ENCODE results near the gene MYOM1. TPM values are rescaled to one million over a fixed set of nuclear protein-coding genes. Genes with fewer than 3 reads are reported as not detected.
"Not testable (repeated sequence)": the region's sequence is repeated elsewhere in the genome, so short reads cannot be mapped to it uniquely, and the experiment has no call there.

MYOM1 gene
- total RNA-seq, 1 donor from 2014 or later, result 1.3 TPM

GRCh38 chr18:3071676-3072075 is 148.1 kb downstream of the MYOM1 start:
- Mint-ChIP-seq H3K27me3 (ENCODE audit: unreplicated experiment) (no peaks in the 10 kb centered on the region), H3K4me1 (ENCODE audit: low read depth, unreplicated experiment) (peaks cover 3% of the 10 kb centered on the region), H3K36me3 (ENCODE audit: unreplicated experiment) (no peaks in the 10 kb centered on the region), H3K27ac (ENCODE audit: unreplicated experiment) (no peak overlapping the region), H3K9me3 (ENCODE audit: unreplicated experiment) (no peaks in the 10 kb centered on the region), H3K4me3 (ENCODE audit: unreplicated experiment) (no peak overlapping the region)
- TF ChIP-seq CTCF (IDR thresholded peaks at IDR 0.05; ENCODE audit: partially characterized antibody, unreplicated experiment), result no peak
- DNase-seq, result no peak

GRCh38 chr18:3069671-3070433 is 149.9 kb downstream of the MYOM1 start:
- no peak for TF ChIP-seq CTCF (IDR thresholded peaks at IDR 0.05; ENCODE audit: partially characterized antibody, unreplicated experiment)
- Mint-ChIP-seq H3K27me3 (ENCODE audit: unreplicated experiment) (no peaks in the 10 kb centered on the region), H3K4me1 (ENCODE audit: low read depth, unreplicated experiment) (peaks cover 3% of the 10 kb centered on the region), H3K36me3 (ENCODE audit: unreplicated experiment) (no peaks in the 10 kb centered on the region), H3K9me3 (ENCODE audit: unreplicated experiment) (no peaks in the 10 kb centered on the region), H3K27ac (ENCODE audit: unreplicated experiment) (no peak overlapping the region), H3K4me3 (ENCODE audit: unreplicated experiment) (no peak overlapping the region)
- no peak for DNase-seq

- no peak overlapping the region for H3K4me3 Mint-ChIP-seq (ENCODE audit: unreplicated experiment)
- no peak overlapping the region for H3K27ac Mint-ChIP-seq (ENCODE audit: unreplicated experiment)
- no peak for TF ChIP-seq CTCF (IDR thresholded peaks at IDR 0.05; ENCODE audit: partially characterized antibody, unreplicated experiment)
- no peak for DNase-seq
- H3K4me1 Mint-ChIP-seq (ENCODE audit: low read depth, unreplicated experiment), result peaks cover 5% of the 10 kb centered on the region
- no peaks in the 10 kb centered on the region for H3K27me3 Mint-ChIP-seq (ENCODE audit: unreplicated experiment)
- H3K36me3 Mint-ChIP-seq (ENCODE audit: unreplicated experiment), result no peaks in the 10 kb centered on the region
- no peaks in the 10 kb centered on the region for H3K9me3 Mint-ChIP-seq (ENCODE audit: unreplicated experiment)
Measured at GRCh38 chr18:3067722-3068121, 152.0 kb downstream of the MYOM1 start.

- no peak for DNase-seq
- Mint-ChIP-seq H3K4me3 (ENCODE audit: unreplicated experiment) (no peak overlapping the region), H3K9me3 (ENCODE audit: unreplicated experiment) (no peaks in the 10 kb centered on the region), H3K36me3 (ENCODE audit: unreplicated experiment) (no peaks in the 10 kb centered on the region), H3K4me1 (ENCODE audit: low read depth, unreplicated experiment) (peaks cover 5% of the 10 kb centered on the region), H3K27me3 (ENCODE audit: unreplicated experiment) (no peaks in the 10 kb centered on the region), H3K27ac (ENCODE audit: unreplicated experiment) (no peak overlapping the region)
- no peak for TF ChIP-seq CTCF (IDR thresholded peaks at IDR 0.05; ENCODE audit: partially characterized antibody, unreplicated experiment)
Measured at GRCh38 chr18:3067165-3067661, 152.6 kb downstream of the MYOM1 start.

- no peak for DNase-seq
- H3K36me3 Mint-ChIP-seq (ENCODE audit: unreplicated experiment), result no peaks in the 10 kb centered on the region
- peaks cover 5% of the 10 kb centered on the region for H3K4me1 Mint-ChIP-seq (ENCODE audit: low read depth, unreplicated experiment)
- H3K9me3 Mint-ChIP-seq (ENCODE audit: unreplicated experiment), result no peaks in the 10 kb centered on the region
- H3K27ac Mint-ChIP-seq (ENCODE audit: unreplicated experiment), result no peak overlapping the region
- H3K4me3 Mint-ChIP-seq (ENCODE audit: unreplicated experiment), result no peak overlapping the region
- H3K27me3 Mint-ChIP-seq (ENCODE audit: unreplicated experiment), result peaks cover 4% of the 10 kb centered on the region
- TF ChIP-seq CTCF (IDR thresholded peaks at IDR 0.05; ENCODE audit: partially characterized antibody, unreplicated experiment), result no peak
Measured at GRCh38 chr18:3066341-3067110, 153.2 kb downstream of the MYOM1 start.

GRCh38 chr18:3063766-3064165 is 156.0 kb downstream of the MYOM1 start:
- H3K4me1 Mint-ChIP-seq (ENCODE audit: low read depth, unreplicated experiment), result not testable (repeated sequence)

More at GRCh38 chr18:3063766-3064165, 156.0 kb downstream of the MYOM1 start:
- H3K27me3 Mint-ChIP-seq (ENCODE audit: unreplicated experiment); H3K27ac Mint-ChIP-seq (ENCODE audit: unreplicated experiment); H3K36me3 Mint-ChIP-seq (ENCODE audit: unreplicated experiment); H3K4me3 Mint-ChIP-seq (ENCODE audit: unreplicated experiment); H3K9me3 Mint-ChIP-seq (ENCODE audit: unreplicated experiment); DNase-seq: not testable (repeated sequence)

Measured in glutamatergic neuron (in vitro differentiated cells).